HepG2 (cell line): ENCODE measurements around the gene SPATA46. TPM values are rescaled to one million over a fixed set of nuclear protein-coding genes. Genes with fewer than 3 reads are reported as not detected.

ENCODE experiments used
- ATAC-seq: fragments of 200-7000 bp; cut with Tn5 transposase; 3 replicates; pipeline ENCODE4 v1.9.1; 2020; ENCODE audit warnings: mild to moderate bottlenecking, moderate library complexity
- BruUV-seq: library from RNA; stranded (reverse); fragments of 400-500 nt; replicated peaks from 2 replicates; lab custom pipeline; 2021; lab: Mats Ljungman, UMichigan
- CTCF ChIA-PET: fragments of 300-600 bp; formaldehyde crosslinking; extraction: SDS; loops from one replicate; lab custom pipeline; 2021; ENCODE audit warnings: low total read pairs, inconsistent platforms, low intra/inter-chr PET ratio; lab: Yijun Ruan, JAX
- POLR2A ChIA-PET: fragments of 350-600 bp; sonication (Branson Sonifier 250); formaldehyde crosslinking; loops from one replicate; lab custom pipeline; 2020; ENCODE audit warnings: antibody characterized with exemption, inconsistent platforms; lab: Yijun Ruan, JAX
- DNase-seq: peaks from one replicate; pipeline ENCODE4 v3.0.0-alpha.2; 2015; ENCODE audit warnings: low spot score
- FAIRE-seq: peaks from 3 replicates; lab custom pipeline; 2011; peaks lifted over from hg19 to GRCh38; lab: Jason Lieb, UNC
- H2AFZ ChIP-seq: one replicate; pipeline ENCODE4 v1.6.1; 2011; ENCODE audit warnings: low read length, inconsistent platforms
- H3K27ac ChIP-seq: fragments of 300-600 bp; 3 replicates; pipeline ENCODE4 v1.8.0; 2011; ENCODE audit warnings: mixed run types, mild to moderate bottlenecking, mixed read lengths, low read length, inconsistent platforms; ENCODE audit not compliant: insufficient read depth; ENCODE audit errors: extremely low read length
- H3K27me3 ChIP-seq, 2 experiments: fragments of 200-600 bp in 1 of 2; 2 replicates in 1 of 2; 3 replicates in 1 of 2; pipeline versions ENCODE4 v1.6.0 to v1.8.0; 2011; ENCODE audit warnings: low read length in 2 of 2, mild to moderate bottlenecking in 2 of 2, moderate library complexity in 2 of 2, inconsistent platforms in 1 of 2; ENCODE audit not compliant: insufficient read depth in 2 of 2, control insufficient read depth in 1 of 2
- H3K36me3 ChIP-seq, 2 experiments: fragments of 200-600 bp in 1 of 2; replicated peaks in 1 of 2; 2 replicates in 1 of 2; 3 replicates in 1 of 2; pipeline versions ENCODE4 v1.5.1 to v1.8.0; 2011; ENCODE audit warnings: low read length in 2 of 2, inconsistent platforms in 1 of 2; ENCODE audit not compliant: insufficient read depth in 2 of 2, control insufficient read depth in 1 of 2
- H3K4me1 ChIP-seq: 2 replicates; pipeline ENCODE4 v1.5.1; 2012; ENCODE audit warnings: low read length, inconsistent platforms; ENCODE audit not compliant: insufficient read depth
- H3K4me2 ChIP-seq: 2 replicates; pipeline ENCODE4 v1.6.0; 2011; ENCODE audit warnings: low read depth, low read length, inconsistent platforms
- H3K4me3 ChIP-seq, 3 experiments: fragments of 200-600 bp in 1 of 3; sonication (generic), shearing (Covaris generic) in 1 of 3; replicated peaks in 1 of 3; 2 replicates each; pipeline ENCODE4 v1.5.1; 2011 to 2016; ENCODE audit warnings: low read length in 3 of 3, inconsistent platforms in 2 of 3, low read depth in 2 of 3, mild to moderate bottlenecking in 2 of 3, control low read depth in 1 of 3, mixed read lengths in 1 of 3; ENCODE audit not compliant: insufficient read depth in 1 of 3
- H3K79me2 ChIP-seq: one replicate; pipeline ENCODE4 v1.6.1; 2011; ENCODE audit warnings: low read length, inconsistent platforms; ENCODE audit not compliant: insufficient read depth
- H3K9ac ChIP-seq: 2 replicates; pipeline ENCODE4 v1.6.0; 2011; ENCODE audit warnings: mild to moderate bottlenecking, low read depth, low read length, inconsistent platforms; ENCODE audit not compliant: insufficient read depth
- H3K9me3 ChIP-seq: 2 replicates; pipeline ENCODE4 v1.5.1; 2012; ENCODE audit warnings: mild to moderate bottlenecking, low read length
- H4K20me1 ChIP-seq: 2 replicates; pipeline ENCODE4 v1.6.0; 2011; ENCODE audit warnings: inconsistent platforms, mild to moderate bottlenecking, low read length, moderate library complexity; ENCODE audit not compliant: insufficient read depth
- ATF7-NPFF ChIP-seq: sonication (generic); formaldehyde crosslinking; IDR thresholded peaks from 2 replicates; pipeline ENCODE4 v1.8.1; 2023; ENCODE audit warnings: mild to moderate bottlenecking, low read depth, missing genetic modification reagents, moderate library complexity
- KLF6 ChIP-seq: IDR thresholded peaks from 2 replicates; pipeline ENCODE4 v1.8.0; 2016; ENCODE audit warnings: missing biosample characterization, missing genetic modification reagents
- NPAS2 ChIP-seq: sonication (generic); formaldehyde crosslinking; IDR thresholded peaks from 2 replicates; pipeline ENCODE4 v1.8.0; 2022; ENCODE audit warnings: mild to moderate bottlenecking, missing genetic modification reagents, borderline replicate concordance
- SIX4 ChIP-seq: sonication (generic); formaldehyde crosslinking; IDR thresholded peaks from 2 replicates; pipeline ENCODE4 v1.4.0; 2020; ENCODE audit warnings: missing genetic modification reagents
- SRSF1 ChIP-seq: fragments of 200-400 bp; formaldehyde crosslinking; optimal IDR thresholded peaks from 2 replicates; pipeline ENCODE3; 2017; ENCODE audit warnings: mild to moderate bottlenecking, low read depth, low read length, moderate library complexity
- TCF7 ChIP-seq: sonication (generic); IDR thresholded peaks from 2 replicates; pipeline ENCODE4 v1.6.1; 2016; ENCODE audit warnings: antibody characterized with exemption, low read depth
- ZNF101 ChIP-seq: sonication (generic); formaldehyde crosslinking; IDR thresholded peaks from 2 replicates; pipeline ENCODE4 v1.4.0; 2020; ENCODE audit warnings: mild to moderate bottlenecking, low read depth, missing genetic modification reagents, borderline replicate concordance
- ZSCAN9 ChIP-seq: IDR thresholded peaks from 2 replicates; pipeline ENCODE4 v1.6.1; 2016; ENCODE audit warnings: borderline replicate concordance
- WGBS: methylation state at CpG from one replicate; pipeline ENCODE4 v1.1.6; 2017; ENCODE audit warnings: low lambda C conversion rate; 5-methylcytosine and 5-hydroxymethylcytosine counted together
- in situ Hi-C: cut with HindIII; loops from 2 replicates; pipeline ENCODE4 v1.10.0; 2017; ENCODE audit warnings: low pct_unique_long_range_greater_than_20kb; ENCODE audit not compliant: extremely low pct_ligation_motif_present
- intact Hi-C: fragments of 100-400 bp; cut with micrococcal nuclease; formaldehyde crosslinking; loops from one replicate; pipeline ENCODE4 v1.10.0; 2022; ENCODE audit not compliant: unreplicated experiment
- polyA plus RNA-seq, 8 experiments: library from polyadenylated mRNA; depleted of rRNA in 3 of 8; stranded (reverse) in 7 of 8; unstranded in 1 of 8; fragments of >200 nt; fragmentation: Illumina TruSeq in 4 of 8; extraction: Trizol in 4 of 8; gene quantifications; 2 replicates each; pipeline versions ENCODE4 v1.2.1 to v1.2.3, GENCODE V29; 2011 to 2016; ENCODE audit warnings: low read depth in 4 of 8, missing spikeins in 1 of 8, mixed read lengths in 1 of 8; ENCODE audit not compliant: insufficient read depth in 1 of 8
- total RNA-seq, 5 experiments: library from RNA; depleted of rRNA; stranded (reverse); fragments of >200 nt; fragmentation: Illumina TruSeq; extraction: Trizol; gene quantifications; 2 replicates each; pipeline ENCODE4 v1.2.3, GENCODE V29; 2016; ENCODE audit warnings: low read depth in 1 of 5
- TF ChIP-seq, protein P1 (sequence below): sonication (generic); formaldehyde crosslinking; IDR thresholded peaks from 2 replicates; pipeline ENCODE4 v1.9.0; 2021; ENCODE audit warnings: missing genetic modification reagents, borderline replicate concordance
- TF ChIP-seq, protein P2 (sequence below): sonication (generic); formaldehyde crosslinking; IDR thresholded peaks from 2 replicates; pipeline ENCODE4 v1.9.0; 2021; ENCODE audit warnings: missing genetic modification reagents, borderline replicate concordance

Gene SPATA46
- total and polyA plus RNA-seq, 2 of the 13 experiments (the other 11 are each of a cell fraction or from before 2014, with no cell fraction given): not detected

DNA sequence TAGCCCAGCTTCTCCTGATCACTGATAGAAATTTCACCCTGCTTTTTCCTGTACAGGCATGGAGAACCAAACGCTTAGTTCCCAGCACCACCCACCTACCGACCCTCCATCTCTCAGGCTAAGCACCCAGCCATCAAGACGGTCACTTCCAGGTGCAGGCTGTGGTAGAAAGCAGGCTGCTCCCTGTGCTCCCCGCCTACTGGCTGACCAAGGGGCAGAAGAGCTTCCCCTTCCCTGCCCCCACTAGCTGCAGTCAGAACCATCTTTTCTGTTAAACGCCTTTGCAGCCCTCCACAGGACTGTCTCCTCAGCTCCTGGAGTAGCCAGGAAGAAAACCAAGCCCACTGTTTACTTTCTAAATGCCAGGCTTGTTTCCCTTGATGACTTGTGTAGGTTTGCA, 23.0 kb downstream of the SPATA46 start:
- Histone ChIP-seq H3K36me3 (peaks cover 15 to 61% of the 10 kb centered on the region in 2 experiments; a peak in 4 of 5 replicates), H3K27ac (no peak overlapping the region), H3K4me2 (no peak overlapping the region), H3K9me3 (no peaks in the 10 kb centered on the region), H3K4me1 (no peaks in the 10 kb centered on the region), H2AFZ (no peak overlapping the region), H3K79me2 (no peaks in the 10 kb centered on the region), H3K9ac (no peak overlapping the region), H3K27me3 (no peaks in the 10 kb centered on the region), H4K20me1 (no peaks in the 10 kb centered on the region), H3K4me3 (no peak overlapping the region)
- 94% methylated on average over 5 of the region's 5 CpGs for WGBS
- DNase-seq (no peak), ATAC-seq (no peak), FAIRE-seq (no peak)
- BruUV-seq: no TSS peak
- intact Hi-C loops: no loop called here
- in situ Hi-C loops: no loop called here
- ChIA-PET CTCF (no interaction called here), POLR2A (no interaction called here)
- no peak for TF ChIP-seq SRSF1
- TF ChIP-seq ZNF101: no peak
- TF ChIP-seq NPAS2 (CRISPR knock-in tag): no peak
- TF ChIP-seq, protein P1, sequence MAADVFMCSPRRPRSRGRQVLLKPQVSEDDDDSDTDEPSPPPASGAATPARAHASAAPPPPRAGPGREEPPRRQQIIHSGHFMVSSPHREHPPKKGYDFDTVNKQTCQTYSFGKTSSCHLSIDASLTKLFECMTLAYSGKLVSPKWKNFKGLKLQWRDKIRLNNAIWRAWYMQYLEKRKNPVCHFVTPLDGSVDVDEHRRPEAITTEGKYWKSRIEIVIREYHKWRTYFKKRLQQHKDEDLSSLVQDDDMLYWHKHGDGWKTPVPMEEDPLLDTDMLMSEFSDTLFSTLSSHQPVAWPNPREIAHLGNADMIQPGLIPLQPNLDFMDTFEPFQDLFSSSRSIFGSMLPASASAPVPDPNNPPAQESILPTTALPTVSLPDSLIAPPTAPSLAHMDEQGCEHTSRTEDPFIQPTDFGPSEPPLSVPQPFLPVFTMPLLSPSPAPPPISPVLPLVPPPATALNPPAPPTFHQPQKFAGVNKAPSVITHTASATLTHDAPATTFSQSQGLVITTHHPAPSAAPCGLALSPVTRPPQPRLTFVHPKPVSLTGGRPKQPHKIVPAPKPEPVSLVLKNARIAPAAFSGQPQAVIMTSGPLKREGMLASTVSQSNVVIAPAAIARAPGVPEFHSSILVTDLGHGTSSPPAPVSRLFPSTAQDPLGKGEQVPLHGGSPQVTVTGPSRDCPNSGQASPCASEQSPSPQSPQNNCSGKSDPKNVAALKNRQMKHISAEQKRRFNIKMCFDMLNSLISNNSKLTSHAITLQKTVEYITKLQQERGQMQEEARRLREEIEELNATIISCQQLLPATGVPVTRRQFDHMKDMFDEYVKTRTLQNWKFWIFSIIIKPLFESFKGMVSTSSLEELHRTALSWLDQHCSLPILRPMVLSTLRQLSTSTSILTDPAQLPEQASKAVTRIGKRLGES (CRISPR knock-in tag): no peak
- TF ChIP-seq KLF6: no peak
- no peak for TF ChIP-seq TCF7
- TF ChIP-seq, protein P2, sequence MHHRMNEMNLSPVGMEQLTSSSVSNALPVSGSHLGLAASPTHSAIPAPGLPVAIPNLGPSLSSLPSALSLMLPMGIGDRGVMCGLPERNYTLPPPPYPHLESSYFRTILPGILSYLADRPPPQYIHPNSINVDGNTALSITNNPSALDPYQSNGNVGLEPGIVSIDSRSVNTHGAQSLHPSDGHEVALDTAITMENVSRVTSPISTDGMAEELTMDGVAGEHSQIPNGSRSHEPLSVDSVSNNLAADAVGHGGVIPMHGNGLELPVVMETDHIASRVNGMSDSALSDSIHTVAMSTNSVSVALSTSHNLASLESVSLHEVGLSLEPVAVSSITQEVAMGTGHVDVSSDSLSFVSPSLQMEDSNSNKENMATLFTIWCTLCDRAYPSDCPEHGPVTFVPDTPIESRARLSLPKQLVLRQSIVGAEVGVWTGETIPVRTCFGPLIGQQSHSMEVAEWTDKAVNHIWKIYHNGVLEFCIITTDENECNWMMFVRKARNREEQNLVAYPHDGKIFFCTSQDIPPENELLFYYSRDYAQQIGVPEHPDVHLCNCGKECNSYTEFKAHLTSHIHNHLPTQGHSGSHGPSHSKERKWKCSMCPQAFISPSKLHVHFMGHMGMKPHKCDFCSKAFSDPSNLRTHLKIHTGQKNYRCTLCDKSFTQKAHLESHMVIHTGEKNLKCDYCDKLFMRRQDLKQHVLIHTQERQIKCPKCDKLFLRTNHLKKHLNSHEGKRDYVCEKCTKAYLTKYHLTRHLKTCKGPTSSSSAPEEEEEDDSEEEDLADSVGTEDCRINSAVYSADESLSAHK (CRISPR knock-in tag): no peak
- no peak for TF ChIP-seq SIX4
- no peak for TF ChIP-seq ZSCAN9 (CRISPR knock-in tag)
- no peak for TF ChIP-seq ATF7-NPFF
